Activated naive CD8-positive, alpha-beta T cell treated with anti-CD3 and anti-CD28 coated beads, Interleukin-2, amount 50 U/mL, for 24 hours (primary cell): ENCODE data around the gene TRIOBP.

Experiments
- ATAC-seq: fragments of 150-1000 bp; cut with Tn5 transposase; one replicate; pipeline ENCODE4 v1.10.0; 2021
- DNase-seq: peaks from one replicate; pipeline ENCODE4 v3.0.0; 2021
- H3K27ac Mint-ChIP-seq: one replicate; pipeline ENCODE4 v1.8.0; 2021; ENCODE audit warnings: mild to moderate bottlenecking, mixed read lengths
- H3K27me3 Mint-ChIP-seq: one replicate; pipeline ENCODE4 v1.8.0; 2021; ENCODE audit warnings: mixed read lengths
- H3K36me3 Mint-ChIP-seq: one replicate; pipeline ENCODE4 v1.8.0; 2021; ENCODE audit warnings: low read depth, mixed read lengths
- H3K4me1 Mint-ChIP-seq: one replicate; pipeline ENCODE4 v1.8.0; 2021; ENCODE audit warnings: mixed read lengths
- H3K4me3 Mint-ChIP-seq: one replicate; pipeline ENCODE4 v1.8.0; 2021; ENCODE audit warnings: mild to moderate bottlenecking, moderate library complexity, mixed read lengths
- H3K9me3 Mint-ChIP-seq: one replicate; pipeline ENCODE4 v1.8.0; 2021; ENCODE audit warnings: mixed read lengths

Gene TRIOBP

GRCh38 chr22:37771081-37771480, 74.2 kb downstream of the TRIOBP start:
- Mint-ChIP-seq H3K27ac (no peak overlapping the region), H3K4me3 (no peak overlapping the region), H3K36me3 (no peaks in the 10 kb centered on the region), H3K4me1 (no peaks in the 10 kb centered on the region), H3K9me3 (no peaks in the 10 kb centered on the region), H3K27me3 (no peaks in the 10 kb centered on the region)
- ATAC-seq (no peak), DNase-seq (no peak)

- DNase-seq: no peak
- no peaks in the 10 kb centered on the region for H3K36me3 Mint-ChIP-seq
- no peaks in the 10 kb centered on the region for H3K27me3 Mint-ChIP-seq
- no peak for ATAC-seq
- H3K27ac Mint-ChIP-seq: no peak overlapping the region
- no peaks in the 10 kb centered on the region for H3K4me1 Mint-ChIP-seq
- no peak overlapping the region for H3K4me3 Mint-ChIP-seq
- H3K9me3 Mint-ChIP-seq: no peaks in the 10 kb centered on the region
Observed at GRCh38 chr22:37771702-37772427, 75.0 kb downstream of the TRIOBP start.

- Mint-ChIP-seq H3K27me3 (no peaks in the 10 kb centered on the region), H3K4me3 (no peak overlapping the region), H3K36me3 (no peaks in the 10 kb centered on the region), H3K27ac (no peak overlapping the region), H3K4me1 (no peaks in the 10 kb centered on the region), H3K9me3 (no peaks in the 10 kb centered on the region)
- ATAC-seq: no peak
- no peak for DNase-seq
Observed at GRCh38 chr22:37774728-37775127, 77.9 kb downstream of the TRIOBP start.

- no peaks in the 10 kb centered on the region for H3K36me3 Mint-ChIP-seq
- H3K4me1 Mint-ChIP-seq: no peaks in the 10 kb centered on the region
- no peak for ATAC-seq
- no peak for DNase-seq
- no peaks in the 10 kb centered on the region for H3K27me3 Mint-ChIP-seq
- no peak overlapping the region for H3K27ac Mint-ChIP-seq
- H3K9me3 Mint-ChIP-seq: no peaks in the 10 kb centered on the region
- H3K4me3 Mint-ChIP-seq: no peak overlapping the region
Observed at GRCh38 chr22:37775785-37776638, 79.2 kb downstream of the TRIOBP start.

- ATAC-seq (no peak), DNase-seq (no peak)
Observed at GRCh38 chr22:37776639-37777005, 79.8 kb downstream of the TRIOBP start.

GRCh38 chr22:37777122-37777687, 80.4 kb downstream of the TRIOBP start:
- Mint-ChIP-seq H3K27me3 (no peaks in the 10 kb centered on the region), H3K9me3 (no peaks in the 10 kb centered on the region), H3K4me1 (no peaks in the 10 kb centered on the region), H3K36me3 (no peaks in the 10 kb centered on the region), H3K4me3 (no peak overlapping the region), H3K27ac (no peak overlapping the region)
- ATAC-seq (no peak), DNase-seq (no peak)

More at GRCh38 chr22:37776639-37777005, 79.8 kb downstream of the TRIOBP start:
- no peaks in the 10 kb centered on the region for H3K9me3 Mint-ChIP-seq
- H3K27ac Mint-ChIP-seq: no peak overlapping the region
- no peaks in the 10 kb centered on the region for H3K36me3 Mint-ChIP-seq
- H3K27me3 Mint-ChIP-seq: no peaks in the 10 kb centered on the region
- H3K4me3 Mint-ChIP-seq: no peak overlapping the region
- no peaks in the 10 kb centered on the region for H3K4me1 Mint-ChIP-seq

GRCh38 chr22:37778370-37779009, 81.6 kb downstream of the TRIOBP start:
- H3K27me3 Mint-ChIP-seq: no peaks in the 10 kb centered on the region
- no peak overlapping the region for H3K27ac Mint-ChIP-seq
- no peak overlapping the region for H3K4me3 Mint-ChIP-seq
- DNase-seq (no peak), ATAC-seq (no peak)
- no peaks in the 10 kb centered on the region for H3K4me1 Mint-ChIP-seq
- no peaks in the 10 kb centered on the region for H3K36me3 Mint-ChIP-seq
- no peaks in the 10 kb centered on the region for H3K9me3 Mint-ChIP-seq

- H3K4me3 Mint-ChIP-seq: no peak overlapping the region
- no peaks in the 10 kb centered on the region for H3K27me3 Mint-ChIP-seq
- DNase-seq: no peak
- no peaks in the 10 kb centered on the region for H3K9me3 Mint-ChIP-seq
- no peaks in the 10 kb centered on the region for H3K36me3 Mint-ChIP-seq
- no peak for ATAC-seq
- H3K27ac Mint-ChIP-seq: no peak overlapping the region
- no peaks in the 10 kb centered on the region for H3K4me1 Mint-ChIP-seq
Observed at GRCh38 chr22:37781434-37782059, 84.7 kb downstream of the TRIOBP start.

- ATAC-seq (no peak), DNase-seq (no peak)
- H3K4me1 Mint-ChIP-seq: no peaks in the 10 kb centered on the region
- H3K4me3 Mint-ChIP-seq: no peak overlapping the region
- H3K27ac Mint-ChIP-seq: no peak overlapping the region
- H3K9me3 Mint-ChIP-seq: no peaks in the 10 kb centered on the region
- no peaks in the 10 kb centered on the region for H3K27me3 Mint-ChIP-seq
- no peaks in the 10 kb centered on the region for H3K36me3 Mint-ChIP-seq
Observed at GRCh38 chr22:37782340-37783168, 85.7 kb downstream of the TRIOBP start.

GRCh38 chr22:37784829-37785495, 88.1 kb downstream of the TRIOBP start:
- no peak overlapping the region for H3K27ac Mint-ChIP-seq
- H3K4me1 Mint-ChIP-seq: no peaks in the 10 kb centered on the region
- ATAC-seq (no peak), DNase-seq (no peak)
- no peaks in the 10 kb centered on the region for H3K36me3 Mint-ChIP-seq
- no peak overlapping the region for H3K4me3 Mint-ChIP-seq
- no peaks in the 10 kb centered on the region for H3K9me3 Mint-ChIP-seq
- H3K27me3 Mint-ChIP-seq: no peaks in the 10 kb centered on the region

GRCh38 chr22:37790234-37790633, 93.4 kb downstream of the TRIOBP start:
- Mint-ChIP-seq H3K9me3 (no peaks in the 10 kb centered on the region), H3K36me3 (no peaks in the 10 kb centered on the region), H3K4me3 (no peak overlapping the region), H3K27me3 (peaks cover 1% of the 10 kb centered on the region), H3K27ac (no peak overlapping the region), H3K4me1 (no peaks in the 10 kb centered on the region)
- no peak for ATAC-seq
- no peak for DNase-seq

GRCh38 chr22:37792494-37792893, 95.6 kb downstream of the TRIOBP start:
- Mint-ChIP-seq H3K27ac (no peak overlapping the region), H3K4me1 (no peaks in the 10 kb centered on the region), H3K4me3 (no peak overlapping the region), H3K9me3 (no peaks in the 10 kb centered on the region), H3K36me3 (no peaks in the 10 kb centered on the region), H3K27me3 (peaks cover 1% of the 10 kb centered on the region)
- ATAC-seq: no peak
- DNase-seq: no peak

- no peak overlapping the region for H3K27ac Mint-ChIP-seq
- no peak for DNase-seq
- no peaks in the 10 kb centered on the region for H3K36me3 Mint-ChIP-seq
- no peak for ATAC-seq
- H3K4me3 Mint-ChIP-seq: no peak overlapping the region
- H3K4me1 Mint-ChIP-seq: no peaks in the 10 kb centered on the region
- no peaks in the 10 kb centered on the region for H3K9me3 Mint-ChIP-seq
- peaks cover 6% of the 10 kb centered on the region for H3K27me3 Mint-ChIP-seq
Observed at GRCh38 chr22:37794376-37794775, 97.5 kb downstream of the TRIOBP start.
